Measurements from ENCODE around the gene CADM2. TPM values are rescaled to one million over a fixed set of nuclear protein-coding genes. Genes with fewer than 3 reads are reported as not detected.

Gene CADM2
- total RNA-seq, 1 experiment from 2014 or later: not detected

GRCh38 chr3:85800676-85801075 is 841.9 kb downstream of the CADM2 start:
- DNase-seq (ENCODE audit: low read depth): no peak

GRCh38 chr3:85801955-85802354 is 843.2 kb downstream of the CADM2 start:
- DNase-seq (ENCODE audit: low read depth): no peak

- DNase-seq (ENCODE audit: low read depth): no peak
Observed at GRCh38 chr3:85808755-85809154, 850.0 kb downstream of the CADM2 start.

GRCh38 chr3:85821130-85821756 is 862.5 kb downstream of the CADM2 start:
- DNase-seq (ENCODE audit: low read depth): no peak

- no peak for DNase-seq (ENCODE audit: low read depth)
Observed at GRCh38 chr3:85835857-85836440, 877.2 kb downstream of the CADM2 start.

GRCh38 chr3:85837402-85837801 is 878.6 kb downstream of the CADM2 start:
- no peak for DNase-seq (ENCODE audit: low read depth)

GRCh38 chr3:85838921-85839320 is 880.1 kb downstream of the CADM2 start:
- no peak for DNase-seq (ENCODE audit: low read depth)

GRCh38 chr3:85842081-85842480 is 883.3 kb downstream of the CADM2 start:
- no peak for DNase-seq (ENCODE audit: low read depth)

GRCh38 chr3:85846940-85847339 is 888.2 kb downstream of the CADM2 start:
- no peak for DNase-seq (ENCODE audit: low read depth)

- no peak for DNase-seq (ENCODE audit: low read depth)
Observed at GRCh38 chr3:85851071-85851470, 892.3 kb downstream of the CADM2 start.

- DNase-seq (ENCODE audit: low read depth): no peak
Observed at GRCh38 chr3:85853805-85854204, 895.0 kb downstream of the CADM2 start.

GRCh38 chr3:85862893-85863455 is 904.2 kb downstream of the CADM2 start:
- DNase-seq (ENCODE audit: low read depth): no peak

- DNase-seq (ENCODE audit: low read depth): no peak
Observed at GRCh38 chr3:85864896-85865295, 906.1 kb downstream of the CADM2 start.

- DNase-seq (ENCODE audit: low read depth): no peak
Observed at GRCh38 chr3:85867072-85867471, 908.3 kb downstream of the CADM2 start.

- DNase-seq (ENCODE audit: low read depth): no peak
Observed at GRCh38 chr3:85875589-85875988, 916.8 kb downstream of the CADM2 start.

- no peak for DNase-seq (ENCODE audit: low read depth)
Observed at GRCh38 chr3:85877631-85878030, 918.8 kb downstream of the CADM2 start.

- no peak for DNase-seq (ENCODE audit: low read depth)
Observed at GRCh38 chr3:85881833-85882393, 923.1 kb downstream of the CADM2 start.

- DNase-seq (ENCODE audit: low read depth): no peak
Observed at GRCh38 chr3:85890043-85890555, 931.3 kb downstream of the CADM2 start.

- no peak for DNase-seq (ENCODE audit: low read depth)
Observed at GRCh38 chr3:85903434-85903833, 944.6 kb downstream of the CADM2 start.

GRCh38 chr3:85912980-85913379 is 954.2 kb downstream of the CADM2 start:
- DNase-seq (ENCODE audit: low read depth): peak; percentile 0

GRCh38 chr3:85922374-85922773 is 963.6 kb downstream of the CADM2 start:
- no peak for DNase-seq (ENCODE audit: low read depth)

- no peak for DNase-seq (ENCODE audit: low read depth)
Observed at GRCh38 chr3:85930718-85931117, 971.9 kb downstream of the CADM2 start.

GRCh38 chr3:85933326-85933725 is 974.5 kb downstream of the CADM2 start:
- no peak for DNase-seq (ENCODE audit: low read depth)

All from M059J (cell line).